Measurements from ENCODE around the gene ZNF77.

- TF ChIP-seq POLR2AphosphoS5 (IDR thresholded peaks at IDR 0.05; ENCODE audit: insufficient read depth in 1 of 2, low read depth in 1 of 2) (no peak), POLR2A (IDR thresholded peaks at IDR 0.05) (no peak)
- TF ChIP-seq, protein P1, sequence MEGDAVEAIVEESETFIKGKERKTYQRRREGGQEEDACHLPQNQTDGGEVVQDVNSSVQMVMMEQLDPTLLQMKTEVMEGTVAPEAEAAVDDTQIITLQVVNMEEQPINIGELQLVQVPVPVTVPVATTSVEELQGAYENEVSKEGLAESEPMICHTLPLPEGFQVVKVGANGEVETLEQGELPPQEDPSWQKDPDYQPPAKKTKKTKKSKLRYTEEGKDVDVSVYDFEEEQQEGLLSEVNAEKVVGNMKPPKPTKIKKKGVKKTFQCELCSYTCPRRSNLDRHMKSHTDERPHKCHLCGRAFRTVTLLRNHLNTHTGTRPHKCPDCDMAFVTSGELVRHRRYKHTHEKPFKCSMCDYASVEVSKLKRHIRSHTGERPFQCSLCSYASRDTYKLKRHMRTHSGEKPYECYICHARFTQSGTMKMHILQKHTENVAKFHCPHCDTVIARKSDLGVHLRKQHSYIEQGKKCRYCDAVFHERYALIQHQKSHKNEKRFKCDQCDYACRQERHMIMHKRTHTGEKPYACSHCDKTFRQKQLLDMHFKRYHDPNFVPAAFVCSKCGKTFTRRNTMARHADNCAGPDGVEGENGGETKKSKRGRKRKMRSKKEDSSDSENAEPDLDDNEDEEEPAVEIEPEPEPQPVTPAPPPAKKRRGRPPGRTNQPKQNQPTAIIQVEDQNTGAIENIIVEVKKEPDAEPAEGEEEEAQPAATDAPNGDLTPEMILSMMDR (IDR thresholded peaks at IDR 0.05) = no peak
These were observed 38.8 kb downstream of the ZNF77 start for GRCh38 chr19:2905918-2906519.

All from vagina (tissue), 2 donors.